ENCODE data around the gene FBRS.

The FBRS gene

DNA sequence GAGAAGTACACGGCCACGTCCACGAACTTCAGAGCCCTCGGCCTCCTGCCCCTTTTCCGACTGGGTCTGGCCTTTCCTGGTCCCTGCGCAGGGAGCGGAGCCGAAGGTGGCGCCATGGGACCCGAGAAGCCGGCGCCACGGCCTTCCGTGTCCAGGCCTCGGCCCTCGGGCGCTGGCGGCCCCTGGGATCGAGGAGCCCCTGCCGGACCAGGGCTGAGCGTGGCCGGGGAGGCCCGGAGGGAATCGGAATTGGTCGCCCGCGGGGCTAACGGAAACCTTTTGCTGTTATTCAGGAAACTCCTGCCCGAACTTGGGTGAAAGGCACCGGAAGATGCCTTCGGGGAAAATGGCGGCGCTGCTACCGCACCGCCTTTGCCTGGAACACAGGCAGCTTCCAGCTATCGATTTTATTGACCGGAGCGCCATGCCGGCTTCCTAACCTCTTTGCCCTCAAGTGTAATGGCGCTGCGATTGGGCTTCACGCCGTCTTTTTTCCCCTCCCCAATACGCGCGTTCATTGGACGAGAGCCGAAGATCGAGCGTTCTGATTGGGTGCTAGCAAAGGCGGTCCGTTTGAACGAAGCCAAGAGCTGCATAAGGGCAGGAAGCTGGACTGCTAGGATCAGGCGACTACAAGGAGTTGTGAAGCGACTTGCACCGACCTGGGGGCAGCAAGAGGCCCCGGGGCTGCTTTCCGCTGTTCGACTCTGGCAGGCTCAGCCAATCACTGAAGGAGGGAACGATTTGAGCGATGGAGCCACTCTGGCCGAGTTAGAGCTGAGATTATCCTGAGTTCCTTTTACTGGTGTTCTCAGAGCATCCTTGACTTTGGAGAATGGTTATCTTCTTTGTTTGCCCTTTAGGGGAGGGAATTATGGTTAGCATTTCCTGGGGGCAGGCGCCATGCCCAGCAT lies 48.0 kb upstream of the FBRS start, which contains the start of gene ZNF689:
ZNF689 (minus strand) TSS at position 464 of the 914 bp plus-strand sequence; CDS start at position 116, 348 bp downstream.
- Histone ChIP-seq H3K27ac (ENCODE audit: extremely low read depth, low read depth, low read length) (peak within 1 kb of the TSS; percentile 96), H3K36me3 (ENCODE audit: control insufficient read depth in 2 of 2, insufficient read depth in 1 of 2, low read length in 2 of 2) (peaks cover 30 to 37% of the 10 kb centered on the region in 2 experiments; a peak in 2 of 3 replicates), H3K4me1 (ENCODE audit: control insufficient read depth, insufficient read depth, low read length) (no peaks in the 10 kb centered on the region), H3K9me3 (ENCODE audit: control insufficient read depth, insufficient read depth, low read depth, low read length) (no peaks in the 10 kb centered on the region), H3K4me3 (ENCODE audit: low read depth, low read length) (peak within 1 kb of the TSS; percentile 81)
- CTCF ChIA-PET, result interaction anchor here (0.6 to 2.3 kb wide), 5 partner anchors 19 to 475 kb away, joined by 3 to 10 read pairs (median 4); no protein-coding TSS in a partner anchor
- POLR2A ChIA-PET, result interaction anchor here (0.5 to 2.6 kb wide), 32 partner anchors 8 to 557 kb away, joined by 3 to 18 read pairs (median 6); partner anchors contain the start of genes DCTPP1, FBRS, PRR14 and SEPHS2
- peak; percentile 67; the same call in 1 of the 2 replicates for TF ChIP-seq REPIN1 (tag by site-specific recombination; IDR thresholded peaks at IDR 0.05; ENCODE audit: low read depth)
- peak; percentile 51; the same call in 1 of the 2 replicates for TF ChIP-seq ZNF121 (tag by site-specific recombination; IDR thresholded peaks at IDR 0.05)
- TF ChIP-seq OSR2 (tag by site-specific recombination; IDR thresholded peaks at IDR 0.05), result peak; percentile 55
- TF ChIP-seq, protein P1, sequence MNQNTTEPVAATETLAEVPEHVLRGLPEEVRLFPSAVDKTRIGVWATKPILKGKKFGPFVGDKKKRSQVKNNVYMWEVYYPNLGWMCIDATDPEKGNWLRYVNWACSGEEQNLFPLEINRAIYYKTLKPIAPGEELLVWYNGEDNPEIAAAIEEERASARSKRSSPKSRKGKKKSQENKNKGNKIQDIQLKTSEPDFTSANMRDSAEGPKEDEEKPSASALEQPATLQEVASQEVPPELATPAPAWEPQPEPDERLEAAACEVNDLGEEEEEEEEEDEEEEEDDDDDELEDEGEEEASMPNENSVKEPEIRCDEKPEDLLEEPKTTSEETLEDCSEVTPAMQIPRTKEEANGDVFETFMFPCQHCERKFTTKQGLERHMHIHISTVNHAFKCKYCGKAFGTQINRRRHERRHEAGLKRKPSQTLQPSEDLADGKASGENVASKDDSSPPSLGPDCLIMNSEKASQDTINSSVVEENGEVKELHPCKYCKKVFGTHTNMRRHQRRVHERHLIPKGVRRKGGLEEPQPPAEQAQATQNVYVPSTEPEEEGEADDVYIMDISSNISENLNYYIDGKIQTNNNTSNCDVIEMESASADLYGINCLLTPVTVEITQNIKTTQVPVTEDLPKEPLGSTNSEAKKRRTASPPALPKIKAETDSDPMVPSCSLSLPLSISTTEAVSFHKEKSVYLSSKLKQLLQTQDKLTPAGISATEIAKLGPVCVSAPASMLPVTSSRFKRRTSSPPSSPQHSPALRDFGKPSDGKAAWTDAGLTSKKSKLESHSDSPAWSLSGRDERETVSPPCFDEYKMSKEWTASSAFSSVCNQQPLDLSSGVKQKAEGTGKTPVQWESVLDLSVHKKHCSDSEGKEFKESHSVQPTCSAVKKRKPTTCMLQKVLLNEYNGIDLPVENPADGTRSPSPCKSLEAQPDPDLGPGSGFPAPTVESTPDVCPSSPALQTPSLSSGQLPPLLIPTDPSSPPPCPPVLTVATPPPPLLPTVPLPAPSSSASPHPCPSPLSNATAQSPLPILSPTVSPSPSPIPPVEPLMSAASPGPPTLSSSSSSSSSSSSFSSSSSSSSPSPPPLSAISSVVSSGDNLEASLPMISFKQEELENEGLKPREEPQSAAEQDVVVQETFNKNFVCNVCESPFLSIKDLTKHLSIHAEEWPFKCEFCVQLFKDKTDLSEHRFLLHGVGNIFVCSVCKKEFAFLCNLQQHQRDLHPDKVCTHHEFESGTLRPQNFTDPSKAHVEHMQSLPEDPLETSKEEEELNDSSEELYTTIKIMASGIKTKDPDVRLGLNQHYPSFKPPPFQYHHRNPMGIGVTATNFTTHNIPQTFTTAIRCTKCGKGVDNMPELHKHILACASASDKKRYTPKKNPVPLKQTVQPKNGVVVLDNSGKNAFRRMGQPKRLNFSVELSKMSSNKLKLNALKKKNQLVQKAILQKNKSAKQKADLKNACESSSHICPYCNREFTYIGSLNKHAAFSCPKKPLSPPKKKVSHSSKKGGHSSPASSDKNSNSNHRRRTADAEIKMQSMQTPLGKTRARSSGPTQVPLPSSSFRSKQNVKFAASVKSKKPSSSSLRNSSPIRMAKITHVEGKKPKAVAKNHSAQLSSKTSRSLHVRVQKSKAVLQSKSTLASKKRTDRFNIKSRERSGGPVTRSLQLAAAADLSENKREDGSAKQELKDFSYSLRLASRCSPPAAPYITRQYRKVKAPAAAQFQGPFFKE (tag by site-specific recombination; IDR thresholded peaks at IDR 0.05; ENCODE audit: borderline replicate concordance), result no peak; the same call in 1 of the 2 replicates
- no peak for TF ChIP-seq RBAK (tag by site-specific recombination; IDR thresholded peaks at IDR 0.05)
- 0 out of 2 replicates have a peak, but pooled peaks have one; percentile 25 for TF ChIP-seq ZNF768 (tag by site-specific recombination; IDR thresholded peaks at IDR 0.05)
- peak; percentile 61; the same call in 1 of the 2 replicates for TF ChIP-seq ZNF843 (tag by site-specific recombination; IDR thresholded peaks at IDR 0.05)
- peak; percentile 100 for TF ChIP-seq ZNF561 (tag by site-specific recombination; IDR thresholded peaks at IDR 0.05; ENCODE audit: borderline replicate concordance)
- TF ChIP-seq, protein P2, sequence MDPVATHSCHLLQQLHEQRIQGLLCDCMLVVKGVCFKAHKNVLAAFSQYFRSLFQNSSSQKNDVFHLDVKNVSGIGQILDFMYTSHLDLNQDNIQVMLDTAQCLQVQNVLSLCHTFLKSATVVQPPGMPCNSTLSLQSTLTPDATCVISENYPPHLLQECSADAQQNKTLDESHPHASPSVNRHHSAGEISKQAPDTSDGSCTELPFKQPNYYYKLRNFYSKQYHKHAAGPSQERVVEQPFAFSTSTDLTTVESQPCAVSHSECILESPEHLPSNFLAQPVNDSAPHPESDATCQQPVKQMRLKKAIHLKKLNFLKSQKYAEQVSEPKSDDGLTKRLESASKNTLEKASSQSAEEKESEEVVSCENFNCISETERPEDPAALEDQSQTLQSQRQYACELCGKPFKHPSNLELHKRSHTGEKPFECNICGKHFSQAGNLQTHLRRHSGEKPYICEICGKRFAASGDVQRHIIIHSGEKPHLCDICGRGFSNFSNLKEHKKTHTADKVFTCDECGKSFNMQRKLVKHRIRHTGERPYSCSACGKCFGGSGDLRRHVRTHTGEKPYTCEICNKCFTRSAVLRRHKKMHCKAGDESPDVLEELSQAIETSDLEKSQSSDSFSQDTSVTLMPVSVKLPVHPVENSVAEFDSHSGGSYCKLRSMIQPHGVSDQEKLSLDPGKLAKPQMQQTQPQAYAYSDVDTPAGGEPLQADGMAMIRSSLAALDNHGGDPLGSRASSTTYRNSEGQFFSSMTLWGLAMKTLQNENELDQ (tag by site-specific recombination; IDR thresholded peaks at IDR 0.05; ENCODE audit: low read depth), result no peak
- TF ChIP-seq HOXD13 (CRISPR knock-in tag; IDR thresholded peaks at IDR 0.05; ENCODE audit: borderline replicate concordance), result peak; percentile 90
- TF ChIP-seq BCL11A (tag by site-specific recombination; IDR thresholded peaks at IDR 0.05; ENCODE audit: low read depth), result no peak
- peak; percentile 99 for TF ChIP-seq ZNF335 (tag by site-specific recombination; conservative IDR thresholded peaks at IDR 0.05)
- peak; percentile 75 for TF ChIP-seq ZNF660 (tag by site-specific recombination; IDR thresholded peaks at IDR 0.05)
- TF ChIP-seq, protein P3, sequence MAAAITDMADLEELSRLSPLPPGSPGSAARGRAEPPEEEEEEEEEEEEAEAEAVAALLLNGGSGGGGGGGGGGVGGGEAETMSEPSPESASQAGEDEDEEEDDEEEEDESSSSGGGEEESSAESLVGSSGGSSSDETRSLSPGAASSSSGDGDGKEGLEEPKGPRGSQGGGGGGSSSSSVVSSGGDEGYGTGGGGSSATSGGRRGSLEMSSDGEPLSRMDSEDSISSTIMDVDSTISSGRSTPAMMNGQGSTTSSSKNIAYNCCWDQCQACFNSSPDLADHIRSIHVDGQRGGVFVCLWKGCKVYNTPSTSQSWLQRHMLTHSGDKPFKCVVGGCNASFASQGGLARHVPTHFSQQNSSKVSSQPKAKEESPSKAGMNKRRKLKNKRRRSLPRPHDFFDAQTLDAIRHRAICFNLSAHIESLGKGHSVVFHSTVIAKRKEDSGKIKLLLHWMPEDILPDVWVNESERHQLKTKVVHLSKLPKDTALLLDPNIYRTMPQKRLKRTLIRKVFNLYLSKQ (tag by site-specific recombination; IDR thresholded peaks at IDR 0.05; ENCODE audit: borderline replicate concordance), result no peak
- TF ChIP-seq, protein P4, sequence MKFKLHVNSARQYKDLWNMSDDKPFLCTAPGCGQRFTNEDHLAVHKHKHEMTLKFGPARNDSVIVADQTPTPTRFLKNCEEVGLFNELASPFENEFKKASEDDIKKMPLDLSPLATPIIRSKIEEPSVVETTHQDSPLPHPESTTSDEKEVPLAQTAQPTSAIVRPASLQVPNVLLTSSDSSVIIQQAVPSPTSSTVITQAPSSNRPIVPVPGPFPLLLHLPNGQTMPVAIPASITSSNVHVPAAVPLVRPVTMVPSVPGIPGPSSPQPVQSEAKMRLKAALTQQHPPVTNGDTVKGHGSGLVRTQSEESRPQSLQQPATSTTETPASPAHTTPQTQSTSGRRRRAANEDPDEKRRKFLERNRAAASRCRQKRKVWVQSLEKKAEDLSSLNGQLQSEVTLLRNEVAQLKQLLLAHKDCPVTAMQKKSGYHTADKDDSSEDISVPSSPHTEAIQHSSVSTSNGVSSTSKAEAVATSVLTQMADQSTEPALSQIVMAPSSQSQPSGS (tag by site-specific recombination; IDR thresholded peaks at IDR 0.05; ENCODE audit: low read depth), result no peak
- TF ChIP-seq, protein P5, sequence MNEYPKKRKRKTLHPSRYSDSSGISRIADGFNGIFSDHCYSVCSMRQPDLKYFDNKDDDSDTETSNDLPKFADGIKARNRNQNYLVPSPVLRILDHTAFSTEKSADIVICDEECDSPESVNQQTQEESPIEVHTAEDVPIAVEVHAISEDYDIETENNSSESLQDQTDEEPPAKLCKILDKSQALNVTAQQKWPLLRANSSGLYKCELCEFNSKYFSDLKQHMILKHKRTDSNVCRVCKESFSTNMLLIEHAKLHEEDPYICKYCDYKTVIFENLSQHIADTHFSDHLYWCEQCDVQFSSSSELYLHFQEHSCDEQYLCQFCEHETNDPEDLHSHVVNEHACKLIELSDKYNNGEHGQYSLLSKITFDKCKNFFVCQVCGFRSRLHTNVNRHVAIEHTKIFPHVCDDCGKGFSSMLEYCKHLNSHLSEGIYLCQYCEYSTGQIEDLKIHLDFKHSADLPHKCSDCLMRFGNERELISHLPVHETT (tag by site-specific recombination; IDR thresholded peaks at IDR 0.05), result peak; percentile 69; the same call in 1 of the 2 replicates
- no peak for TF ChIP-seq ZNF776 (tag by site-specific recombination; IDR thresholded peaks at IDR 0.05; ENCODE audit: borderline replicate concordance)
- no peak for TF ChIP-seq ZNF514 (tag by site-specific recombination; IDR thresholded peaks at IDR 0.05)
- TF ChIP-seq, protein P6, sequence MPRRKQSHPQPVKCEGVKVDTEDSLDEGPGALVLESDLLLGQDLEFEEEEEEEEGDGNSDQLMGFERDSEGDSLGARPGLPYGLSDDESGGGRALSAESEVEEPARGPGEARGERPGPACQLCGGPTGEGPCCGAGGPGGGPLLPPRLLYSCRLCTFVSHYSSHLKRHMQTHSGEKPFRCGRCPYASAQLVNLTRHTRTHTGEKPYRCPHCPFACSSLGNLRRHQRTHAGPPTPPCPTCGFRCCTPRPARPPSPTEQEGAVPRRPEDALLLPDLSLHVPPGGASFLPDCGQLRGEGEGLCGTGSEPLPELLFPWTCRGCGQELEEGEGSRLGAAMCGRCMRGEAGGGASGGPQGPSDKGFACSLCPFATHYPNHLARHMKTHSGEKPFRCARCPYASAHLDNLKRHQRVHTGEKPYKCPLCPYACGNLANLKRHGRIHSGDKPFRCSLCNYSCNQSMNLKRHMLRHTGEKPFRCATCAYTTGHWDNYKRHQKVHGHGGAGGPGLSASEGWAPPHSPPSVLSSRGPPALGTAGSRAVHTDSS (tag by site-specific recombination; IDR thresholded peaks at IDR 0.05), result peak; percentile 53; the same call in 1 of the 2 replicates
- no peak for TF ChIP-seq ZNF560 (tag by site-specific recombination; IDR thresholded peaks at IDR 0.05; ENCODE audit: borderline replicate concordance)

Data from HEK293 (cell line).